Panc1 (cell line): ENCODE measurements around the gene FOXN4. TPM values are rescaled to one million over a fixed set of nuclear protein-coding genes. Genes with fewer than 3 reads are reported as not detected.

ENCODE experiments used
- ATAC-seq: fragments of 200-7000 bp; cut with Tn5 transposase; 2 replicates; pipeline ENCODE4 v1.9.1; 2020; ENCODE audit warnings: mild to moderate bottlenecking, moderate library complexity
- BruUV-seq: library from RNA; stranded (reverse); fragments of 400-500 nt; replicated peaks from 2 replicates; lab custom pipeline; 2021; lab: Mats Ljungman, UMichigan
- CTCF ChIA-PET: fragments of 300-600 bp; sonication (Branson Sonifier 250); formaldehyde crosslinking; loops from one replicate; lab custom pipeline; 2022; ENCODE audit warnings: antibody characterized with exemption; lab: Charles Lee
- POLR2A ChIA-PET: fragments of 300-600 bp; sonication (Branson Sonifier 250); formaldehyde crosslinking; loops from one replicate; lab custom pipeline; 2022; ENCODE audit warnings: antibody characterized with exemption; lab: Charles Lee
- DNase-seq: peaks from one replicate; pipeline ENCODE4 v3.0.0-alpha.2; 2010; ENCODE audit warnings: low read depth, low spot score
- H3K27ac ChIP-seq: 2 replicates; pipeline ENCODE4 v1.5.1; 2011; ENCODE audit warnings: mild to moderate bottlenecking, low read length, inconsistent platforms
- H3K27me3 ChIP-seq: fragments of 200-500 bp; sonication (Bioruptor generic); 2 replicates; pipeline ENCODE4 v1.6.0; 2014; ENCODE audit warnings: low read length, inconsistent platforms; ENCODE audit not compliant: control insufficient read depth, insufficient read depth
- H3K36me3 ChIP-seq: fragments of 200-500 bp; sonication (Bioruptor generic); 2 replicates; pipeline ENCODE4 v1.5.1; 2014; ENCODE audit warnings: inconsistent platforms, mild to moderate bottlenecking, low read length, moderate library complexity; ENCODE audit not compliant: control insufficient read depth, insufficient read depth
- H3K4me1 ChIP-seq: 2 replicates; pipeline ENCODE4 v1.5.1; 2011; ENCODE audit warnings: inconsistent platforms, mild to moderate bottlenecking, low read length, moderate library complexity; ENCODE audit not compliant: control insufficient read depth, insufficient read depth
- H3K4me3 ChIP-seq, 2 experiments: 2 replicates each; pipeline ENCODE4 v1.5.1; 2011 to 2012; ENCODE audit warnings: low read depth in 2 of 2, low read length in 2 of 2, mild to moderate bottlenecking in 2 of 2, inconsistent platforms in 1 of 2, moderate library complexity in 1 of 2
- H3K9me3 ChIP-seq: fragments of 200-500 bp; sonication (Bioruptor generic); 2 replicates; pipeline ENCODE4 v1.5.1; 2014; ENCODE audit warnings: low read depth, mild to moderate bottlenecking, inconsistent platforms, low read length, moderate library complexity; ENCODE audit not compliant: control insufficient read depth, insufficient read depth
- CTCF ChIP-seq: fragments of 450-650 bp; IDR thresholded peaks from 2 replicates; pipeline ENCODE4 v1.5.1; 2017; ENCODE audit warnings: mild to moderate bottlenecking
- POLR2AphosphoS5 ChIP-seq: IDR thresholded peaks from 2 replicates; pipeline ENCODE4 v1.6.1; 2012; ENCODE audit warnings: mild to moderate bottlenecking, low read depth, low read length, moderate library complexity
- REST ChIP-seq, 2 experiments: IDR thresholded peaks; 2 replicates each; pipeline ENCODE4 v1.6.1; 2011 to 2012; ENCODE audit warnings: low read depth in 2 of 2, control low read depth in 1 of 2, low read length in 1 of 2, mild to moderate bottlenecking in 1 of 2, moderate library complexity in 1 of 2; ENCODE audit not compliant: insufficient read depth in 1 of 2
- SIN3A ChIP-seq: IDR thresholded peaks from 2 replicates; pipeline ENCODE4 v1.6.1; 2012; ENCODE audit warnings: low read depth, mild to moderate bottlenecking, low read length, moderate library complexity, borderline replicate concordance; ENCODE audit not compliant: insufficient read depth
- TCF7L2 ChIP-seq: IDR thresholded peaks from 2 replicates; pipeline ENCODE4 v1.6.1; 2011; ENCODE audit warnings: mild to moderate bottlenecking, low read depth, low read length, inconsistent platforms
- in situ Hi-C: cut with HindIII; loops from 2 replicates; pipeline ENCODE4 v1.10.0; 2016; ENCODE audit warnings: low sequenced_read_pairs, low pct_unique_long_range_greater_than_20kb
- intact Hi-C: fragments of 100-400 bp; cut with micrococcal nuclease; formaldehyde crosslinking; loops from one replicate; pipeline ENCODE4 v1.10.0; 2022; ENCODE audit not compliant: unreplicated experiment
- total RNA-seq: library from RNA; stranded (reverse); gene quantifications from one replicate; pipeline ENCODE4 v1.2.1, GENCODE V29; 2021; ENCODE audit not compliant: unreplicated experiment

The FOXN4 gene
- total RNA-seq, 1 experiment from 2014 or later: 0.08 TPM

GRCh38 chr12:109266106-109266879, 42.8 kb downstream of the FOXN4 start:
- Histone ChIP-seq H3K4me3 (no peak overlapping the region), H3K9me3 (no peaks in the 10 kb centered on the region), H3K4me1 (0 out of 2 replicates have a peak, but pooled peaks cover 6% of the 10 kb centered on the region), H3K27me3 (no peaks in the 10 kb centered on the region), H3K36me3 (no peaks in the 10 kb centered on the region), H3K27ac (no peak overlapping the region)
- CTCF ChIA-PET: no interaction called here
- POLR2A ChIA-PET: no interaction called here
- TF ChIP-seq REST (IDR thresholded peaks at IDR 0.05; ENCODE audit: insufficient read depth in 1 of 2, low read depth in 2 of 2, low read length in 1 of 2) (no peak), SIN3A (no peak), CTCF (no peak), POLR2AphosphoS5 (no peak), TCF7L2 (no peak)
- ATAC-seq: no peak
- BruUV-seq: no TSS peak
- in situ Hi-C loops (no loop called here), intact Hi-C loops (no loop called here)
- DNase-seq: no peak

GRCh38 chr12:109264943-109265650, 44.0 kb downstream of the FOXN4 start:
- ChIA-PET CTCF (interaction anchor here (1.7 to 3.4 kb wide), 2 partner anchors 120 to 129 kb away, joined by 12 to 31 read pairs; no protein-coding TSS in a partner anchor), POLR2A (no interaction called here)
- Histone ChIP-seq H3K4me3 (no peak overlapping the region), H3K27ac (no peak overlapping the region), H3K27me3 (no peaks in the 10 kb centered on the region), H3K9me3 (no peaks in the 10 kb centered on the region), H3K4me1 (0 out of 2 replicates have a peak, but pooled peaks cover 6% of the 10 kb centered on the region), H3K36me3 (no peaks in the 10 kb centered on the region)
- no TSS peak for BruUV-seq
- in situ Hi-C loops: no loop called here
- no peak for ATAC-seq
- DNase-seq: no peak
- intact Hi-C loops: loop anchor here (1.0 kb wide), 1 partner anchor 120 kb away; no protein-coding TSS in a partner anchor
- TF ChIP-seq CTCF (no peak), REST (IDR thresholded peaks at IDR 0.05; ENCODE audit: insufficient read depth in 1 of 2, low read depth in 2 of 2, low read length in 1 of 2) (no peak), POLR2AphosphoS5 (no peak), TCF7L2 (no peak), SIN3A (no peak)
